Measurements from ENCODE around the gene MS4A8. TPM values are rescaled to one million over a fixed set of nuclear protein-coding genes. Genes with fewer than 3 reads are reported as not detected.
A peak's percentile ranks its signal among the peaks of the same experiment; 100 is the strongest.
"Not testable (repeated sequence)": the region's sequence is repeated elsewhere in the genome, so short reads cannot be mapped to it uniquely, and the experiment has no call there.

The MS4A8 gene
- polyA plus RNA-seq, 1 donor from 2014 or later: not detected

DNA sequence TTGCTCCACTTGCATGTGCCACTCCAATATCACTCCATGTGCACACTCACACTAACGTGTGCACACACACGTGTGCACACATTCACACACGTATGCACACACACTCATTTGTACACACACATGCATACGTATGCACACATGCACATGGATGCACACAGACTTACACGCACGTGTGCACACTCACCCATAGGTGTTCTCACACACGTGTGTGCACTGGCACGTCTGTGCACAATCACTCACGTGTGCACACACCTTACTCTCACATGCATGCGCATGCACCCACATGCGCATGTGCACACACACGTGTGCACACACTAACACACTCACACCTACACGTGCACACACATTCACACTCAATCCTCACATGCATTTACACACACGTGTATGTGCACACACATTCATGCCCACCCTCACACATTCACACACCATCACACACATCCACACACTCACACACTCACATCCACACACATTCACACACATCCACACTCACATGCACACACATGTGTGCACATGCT lies 48.0 kb downstream of the MS4A8 start:
- Mint-ChIP-seq H3K27me3 (peaks cover 5% of the 10 kb centered on the region), H3K4me3 (no peak overlapping the region), H3K4me1 (peaks cover 0 to 2% (median 0%) of the 10 kb centered on the region in 3 donors), H3K9me3 (peaks cover 0 to 4% (median 3%) of the 10 kb centered on the region in 3 donors), H3K36me3 (no peaks in the 10 kb centered on the region), H3K27ac (no peak overlapping the region)

DNA sequence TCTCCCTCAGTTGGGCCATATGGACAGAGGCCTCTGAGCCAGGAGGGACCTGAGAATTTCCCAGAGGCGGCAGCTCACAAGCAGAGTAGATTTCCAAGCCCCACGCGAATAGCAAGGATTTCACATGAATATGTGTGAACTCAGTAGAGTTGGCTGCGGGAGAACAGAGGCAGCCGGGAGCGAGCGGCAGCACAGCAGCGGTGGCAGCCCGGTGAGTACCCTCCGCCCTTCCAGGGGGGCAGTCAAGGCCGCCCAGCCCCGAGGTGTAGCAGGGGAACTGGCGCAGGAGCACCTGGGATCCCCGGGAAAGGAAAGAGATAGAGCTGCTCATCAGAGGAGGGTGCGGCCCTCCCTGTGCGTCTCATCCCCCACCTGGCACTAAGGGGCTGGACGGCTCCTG lies 48.8 kb downstream of the MS4A8 start:
- Mint-ChIP-seq H3K27me3 (peaks cover 7% of the 10 kb centered on the region), H3K9me3 (peaks cover 0 to 4% (median 0%) of the 10 kb centered on the region in 3 donors), H3K27ac (no peak overlapping the region), H3K4me3 (no peak overlapping the region), H3K4me1 (peaks cover 0 to 2% (median 0%) of the 10 kb centered on the region in 3 donors), H3K36me3 (no peaks in the 10 kb centered on the region)

GRCh38 chr11:60748821-60749220 lies 49.4 kb downstream of the MS4A8 start:
- no peak overlapping the region for H3K4me3 Mint-ChIP-seq
- peaks cover 9% of the 10 kb centered on the region for H3K27me3 Mint-ChIP-seq
- peaks cover 0 to 4% (median 0%) of the 10 kb centered on the region in 3 donors for H3K9me3 Mint-ChIP-seq
- H3K27ac Mint-ChIP-seq: no peak overlapping the region
- no peaks in the 10 kb centered on the region for H3K36me3 Mint-ChIP-seq
- H3K4me1 Mint-ChIP-seq: peaks cover 0 to 2% (median 0%) of the 10 kb centered on the region in 3 donors

GRCh38 chr11:60750911-60751310 lies 51.5 kb downstream of the MS4A8 start:
- peaks cover 0 to 2% (median 0%) of the 10 kb centered on the region in 3 donors for H3K4me1 Mint-ChIP-seq
- H3K4me3 Mint-ChIP-seq: peak overlapping the region in 1 of 4 donors; percentile 49
- no peaks in the 10 kb centered on the region for H3K36me3 Mint-ChIP-seq
- no peak overlapping the region for H3K27ac Mint-ChIP-seq
- peaks cover 9% of the 10 kb centered on the region for H3K27me3 Mint-ChIP-seq
- no peaks in the 10 kb centered on the region for H3K9me3 Mint-ChIP-seq

DNA sequence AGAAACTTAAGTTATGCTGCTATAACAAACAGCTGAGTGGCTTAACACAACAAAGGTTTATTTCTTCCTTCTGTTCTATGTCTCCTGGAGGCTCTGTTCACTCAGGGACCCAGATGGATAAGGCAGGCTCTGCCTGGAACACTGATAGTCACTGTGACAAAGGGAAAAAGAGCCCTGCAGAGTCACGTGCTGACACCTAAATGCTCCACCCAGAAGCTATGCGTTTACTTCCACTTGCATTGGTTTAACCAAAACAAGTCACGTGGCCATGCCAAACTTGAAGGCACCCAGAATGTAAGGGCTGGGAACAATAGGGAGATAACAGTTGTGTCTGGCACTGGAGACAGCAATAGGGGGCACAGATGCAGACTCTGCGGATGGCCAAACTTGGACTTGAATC lies 53.9 kb downstream of the MS4A8 start:
- Mint-ChIP-seq H3K4me1 (peaks cover 0 to 2% (median 0%) of the 10 kb centered on the region in 3 donors), H3K4me3 (no peak overlapping the region), H3K27me3 (peaks cover 13% of the 10 kb centered on the region), H3K36me3 (no peaks in the 10 kb centered on the region), H3K27ac (no peak overlapping the region), H3K9me3 (no peaks in the 10 kb centered on the region)

GRCh38 chr11:60754887-60755286 lies 55.5 kb downstream of the MS4A8 start:
- no peaks in the 10 kb centered on the region for H3K9me3 Mint-ChIP-seq
- no peak overlapping the region for H3K27ac Mint-ChIP-seq
- peaks cover 0 to 8% (median 2%) of the 10 kb centered on the region in 3 donors for H3K4me1 Mint-ChIP-seq
- H3K4me3 Mint-ChIP-seq: no peak overlapping the region
- no peaks in the 10 kb centered on the region for H3K36me3 Mint-ChIP-seq
- peaks cover 13% of the 10 kb centered on the region for H3K27me3 Mint-ChIP-seq

- H3K27me3 Mint-ChIP-seq: peaks cover 11% of the 10 kb centered on the region
- no peaks in the 10 kb centered on the region for H3K36me3 Mint-ChIP-seq
- H3K27ac Mint-ChIP-seq: no peak within 1 kb of the TSS
- H3K4me3 Mint-ChIP-seq: no peak within 1 kb of the TSS
- H3K9me3 Mint-ChIP-seq: no peaks in the 10 kb centered on the region
- peaks cover under 1 to 12% (median 1%) of the 10 kb centered on the region in 3 donors for H3K4me1 Mint-ChIP-seq
Observed at GRCh38 chr11:60756307-60757032, 57.1 kb downstream of the MS4A8 start, which contains the start of gene MS4A15. Gene MS4A15, plus strand, starts transcription at chr11:60756867. Its CDS starts 6,867 bp downstream, at chr11:60763734.

DNA sequence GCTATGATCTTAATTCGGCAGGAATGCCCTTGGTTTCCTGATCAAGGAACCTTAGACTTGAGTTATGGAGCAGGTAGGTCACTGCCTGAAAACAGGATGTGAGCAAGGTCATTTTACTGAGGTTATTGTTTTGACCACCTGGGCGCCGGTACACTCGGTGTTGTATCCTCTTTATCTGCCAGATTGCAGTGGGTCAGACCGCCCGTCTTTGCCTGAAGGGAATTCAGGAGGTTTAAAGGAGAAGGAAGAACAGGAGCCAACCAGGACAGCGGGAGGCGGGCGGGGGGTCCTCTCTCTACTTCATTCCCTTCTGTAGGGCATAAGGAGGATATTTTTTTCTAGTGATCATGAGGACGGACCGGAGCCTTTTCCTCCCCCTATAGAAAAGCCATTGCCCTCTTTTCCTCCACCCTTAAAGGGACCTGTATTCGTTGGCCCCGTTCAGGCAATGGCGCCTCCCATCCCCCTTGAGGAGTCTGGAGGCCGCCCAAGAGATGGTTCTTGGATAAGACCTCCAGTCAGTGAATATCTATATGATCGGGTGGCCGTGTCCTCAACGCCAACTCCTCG lies 57.9 kb downstream of the MS4A8 start:
- Mint-ChIP-seq H3K27ac (no peak overlapping the region), H3K27me3 (peaks cover 8% of the 10 kb centered on the region), H3K4me3 (no peak overlapping the region), H3K4me1 (peaks cover 4 to 18% (median 5%) of the 10 kb centered on the region in 3 donors), H3K9me3 (no peaks in the 10 kb centered on the region), H3K36me3 (no peaks in the 10 kb centered on the region)

- not testable (repeated sequence) for H3K4me3 Mint-ChIP-seq, H3K27me3 Mint-ChIP-seq, H3K9me3 Mint-ChIP-seq, H3K27ac Mint-ChIP-seq, H3K36me3 Mint-ChIP-seq
- peaks cover 12 to 29% (median 14%) of the 10 kb centered on the region in 3 donors for H3K4me1 Mint-ChIP-seq
Observed at GRCh38 chr11:60758671-60759070, 59.3 kb downstream of the MS4A8 start.

GRCh38 chr11:60759438-60760225 lies 60.2 kb downstream of the MS4A8 start:
- H3K36me3 Mint-ChIP-seq, H3K27me3 Mint-ChIP-seq, H3K9me3 Mint-ChIP-seq, H3K4me3 Mint-ChIP-seq: not testable (repeated sequence)
- peaks cover 14 to 34% (median 20%) of the 10 kb centered on the region in 3 donors for H3K4me1 Mint-ChIP-seq
- peak overlapping the region in 1 of 3 donors; percentile 4 for H3K27ac Mint-ChIP-seq

GRCh38 chr11:60761436-60762190 lies 62.2 kb downstream of the MS4A8 start:
- Mint-ChIP-seq H3K4me1 (peaks cover 14 to 34% (median 20%) of the 10 kb centered on the region in 3 donors), H3K27me3 (peaks cover 7% of the 10 kb centered on the region), H3K27ac (no peak overlapping the region), H3K36me3 (peaks cover 3% of the 10 kb centered on the region), H3K4me3 (no peak overlapping the region), H3K9me3 (no peaks in the 10 kb centered on the region)

GRCh38 chr11:60762851-60763691 lies 63.7 kb downstream of the MS4A8 start:
- peaks cover 3% of the 10 kb centered on the region for H3K36me3 Mint-ChIP-seq
- peaks cover 9% of the 10 kb centered on the region for H3K27me3 Mint-ChIP-seq
- H3K4me1 Mint-ChIP-seq: peaks cover 14 to 34% (median 20%) of the 10 kb centered on the region in 3 donors
- H3K27ac Mint-ChIP-seq: peak overlapping the region in 2 of 3 donors; percentile 2 to 76
- no peaks in the 10 kb centered on the region for H3K9me3 Mint-ChIP-seq
- peak overlapping the region in 2 of 4 donors; percentile 61 to 76 for H3K4me3 Mint-ChIP-seq

DNA sequence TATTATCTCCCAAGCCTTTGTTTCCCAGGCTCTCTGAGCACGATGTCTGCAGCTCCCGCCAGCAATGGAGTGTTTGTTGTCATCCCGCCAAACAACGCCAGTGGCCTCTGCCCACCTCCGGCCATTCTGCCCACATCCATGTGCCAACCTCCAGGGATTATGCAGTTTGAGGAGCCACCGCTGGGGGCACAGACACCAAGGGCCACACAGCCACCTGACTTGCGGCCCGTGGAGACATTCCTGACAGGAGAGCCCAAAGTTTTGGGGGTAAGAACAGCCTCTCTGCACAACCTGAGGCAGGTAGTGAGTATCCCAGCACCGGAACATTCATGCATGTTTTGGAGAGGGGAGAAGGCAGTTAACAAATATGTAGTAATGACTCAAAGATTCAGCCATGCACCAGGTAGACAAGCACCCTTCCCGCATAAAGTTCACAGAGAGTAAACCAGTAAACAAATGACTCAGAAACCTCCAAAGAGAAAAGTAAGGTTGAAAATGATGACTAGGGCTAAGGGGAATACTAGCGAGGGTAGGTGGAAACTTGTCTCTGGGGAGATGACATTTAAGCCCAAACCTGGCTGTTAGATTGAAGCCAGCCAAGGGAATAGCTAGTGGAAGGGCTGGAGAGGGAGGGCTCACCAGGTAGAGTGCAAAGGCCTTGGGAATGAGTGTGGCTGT lies 64.4 kb downstream of the MS4A8 start:
- H3K27ac Mint-ChIP-seq: peak overlapping the region in 2 of 3 donors; percentile 14 to 67
- peak overlapping the region in 2 of 4 donors; percentile 8 to 76 for H3K4me3 Mint-ChIP-seq
- H3K27me3 Mint-ChIP-seq: peaks cover 9% of the 10 kb centered on the region
- H3K4me1 Mint-ChIP-seq: peaks cover 14 to 35% (median 23%) of the 10 kb centered on the region in 3 donors
- no peaks in the 10 kb centered on the region for H3K9me3 Mint-ChIP-seq
- H3K36me3 Mint-ChIP-seq: peaks cover 3% of the 10 kb centered on the region
